HG03196 (cell line): ENCODE results near the gene AFMID.
A peak's percentile ranks its signal among the peaks of the same experiment; 100 is the strongest.
"Not testable (repeated sequence)": the region's sequence is repeated elsewhere in the genome, so short reads cannot be mapped to it uniquely, and the experiment has no call there.

Experiments
- ATAC-seq: cut with Tn5 transposase; IDR thresholded peaks from one replicate; pipeline ENCODE4 v1.9.1; 2021; ENCODE audit not compliant: unreplicated experiment

Gene AFMID

GRCh38 chr17:78154903-78155811 is 32.0 kb upstream of the AFMID start:
- peak; percentile 49 for ATAC-seq

GRCh38 chr17:78159575-78160158 is 27.5 kb upstream of the AFMID start:
- no peak for ATAC-seq

GRCh38 chr17:78163881-78164747 is 23.0 kb upstream of the AFMID start:
- no peak for ATAC-seq

GRCh38 chr17:78164748-78165607 is 22.2 kb upstream of the AFMID start:
- no peak for ATAC-seq

GRCh38 chr17:78166416-78166815 is 20.7 kb upstream of the AFMID start:
- ATAC-seq, result no peak

GRCh38 chr17:78168242-78168902 is 18.8 kb upstream of the AFMID start, which contains the start of gene SYNGR2:
TSS of gene SYNGR2 (plus strand) at chr17:78168581. CDS start at chr17:78168617, 36 bp downstream.
- ATAC-seq, result peak; percentile 44

GRCh38 chr17:78168903-78169793 is 18.0 kb upstream of the AFMID start:
- ATAC-seq, result peak; percentile 24

GRCh38 chr17:78170692-78171590 is 16.2 kb upstream of the AFMID start:
- ATAC-seq, result no peak

- ATAC-seq, result not testable (repeated sequence)
Measured at GRCh38 chr17:78171591-78172248, 15.4 kb upstream of the AFMID start.

- no peak for ATAC-seq
Measured at GRCh38 chr17:78172249-78173051, 14.7 kb upstream of the AFMID start.

- no peak for ATAC-seq
Measured at GRCh38 chr17:78173097-78173715, 14.0 kb upstream of the AFMID start.

GRCh38 chr17:78174346-78174869 is 12.8 kb upstream of the AFMID start:
- no peak for ATAC-seq

- ATAC-seq, result no peak
Measured at GRCh38 chr17:78174870-78175642, 12.1 kb upstream of the AFMID start.

GRCh38 chr17:78175643-78175981 is 11.6 kb upstream of the AFMID start:
- no peak for ATAC-seq

- ATAC-seq, result no peak
Measured at GRCh38 chr17:78176548-78177025, 10.6 kb upstream of the AFMID start.
